HEK293 (cell line): ENCODE data around the gene FOSB.

Experiments
- ZNF558 ChIP-seq: fragments of 450-650 bp; formaldehyde crosslinking; IDR thresholded peaks from 2 replicates; pipeline ENCODE4 v1.5.1; 2016; ENCODE audit warnings: missing biosample characterization, missing genetic modification characterization
- ZNF692 ChIP-seq: fragments of 450-650 bp; formaldehyde crosslinking; IDR thresholded peaks from 2 replicates; pipeline ENCODE4 v1.5.1; 2016; ENCODE audit warnings: missing biosample characterization, missing genetic modification characterization

- no peak for TF ChIP-seq ZNF558 (tag by site-specific recombination)
- no peak for TF ChIP-seq ZNF692 (tag by site-specific recombination)
Observed at GRCh38 chr19:45524575-45525129, 56.9 kb downstream of the FOSB start.
